Fibroblast of lung (primary cell): ENCODE data around the gene SGIP1.

ENCODE experiments used
- EZH2 ChIP-seq: IDR thresholded peaks from 2 replicates; pipeline ENCODE4 v1.5.1; 2012; ENCODE audit warnings: low read length, control low read depth, mild to moderate bottlenecking; ENCODE audit errors: missing control alignments
- TF ChIP-seq, protein P1 (sequence below), 2 donors: IDR thresholded peaks in 1 of 2; conservative IDR thresholded peaks in 1 of 2; 1 replicate in 1 of 2; 2 replicates in 1 of 2; pipeline ENCODE4 v1.5.1; 2011 to 2012; ENCODE audit warnings: low read length in 2 of 2, control low read depth in 1 of 2, inconsistent platforms in 1 of 2, low read depth in 1 of 2, mild to moderate bottlenecking in 1 of 2

- TF ChIP-seq, protein P1, sequence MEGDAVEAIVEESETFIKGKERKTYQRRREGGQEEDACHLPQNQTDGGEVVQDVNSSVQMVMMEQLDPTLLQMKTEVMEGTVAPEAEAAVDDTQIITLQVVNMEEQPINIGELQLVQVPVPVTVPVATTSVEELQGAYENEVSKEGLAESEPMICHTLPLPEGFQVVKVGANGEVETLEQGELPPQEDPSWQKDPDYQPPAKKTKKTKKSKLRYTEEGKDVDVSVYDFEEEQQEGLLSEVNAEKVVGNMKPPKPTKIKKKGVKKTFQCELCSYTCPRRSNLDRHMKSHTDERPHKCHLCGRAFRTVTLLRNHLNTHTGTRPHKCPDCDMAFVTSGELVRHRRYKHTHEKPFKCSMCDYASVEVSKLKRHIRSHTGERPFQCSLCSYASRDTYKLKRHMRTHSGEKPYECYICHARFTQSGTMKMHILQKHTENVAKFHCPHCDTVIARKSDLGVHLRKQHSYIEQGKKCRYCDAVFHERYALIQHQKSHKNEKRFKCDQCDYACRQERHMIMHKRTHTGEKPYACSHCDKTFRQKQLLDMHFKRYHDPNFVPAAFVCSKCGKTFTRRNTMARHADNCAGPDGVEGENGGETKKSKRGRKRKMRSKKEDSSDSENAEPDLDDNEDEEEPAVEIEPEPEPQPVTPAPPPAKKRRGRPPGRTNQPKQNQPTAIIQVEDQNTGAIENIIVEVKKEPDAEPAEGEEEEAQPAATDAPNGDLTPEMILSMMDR (conservative IDR thresholded peaks at IDR 0.05 in 1 of 2, IDR thresholded peaks at IDR 0.05 in 1 of 2; ENCODE audit: low read depth in 1 of 2, low read length in 2 of 2) = no peak
- TF ChIP-seq EZH2 = no peak
These were observed 165.3 kb downstream of the SGIP1 start for GRCh38 chr1:66699213-66699612.
